Activated CD4-positive, alpha-beta T cell treated with anti-CD3 and anti-CD28 coated beads for 36 hours (primary cell): ENCODE measurements around the gene DHX15. TPM values are rescaled to one million over a fixed set of nuclear protein-coding genes. Genes with fewer than 3 reads are reported as not detected.
A peak's percentile ranks its signal among the peaks of the same experiment; 100 is the strongest.

Experiments
- ATAC-seq: fragments of 200-7000 bp; cut with Tn5 transposase; one replicate; pipeline ENCODE4 v1.10.0; 2021; ENCODE audit warnings: mild to moderate bottlenecking, moderate library complexity
- CTCF ChIA-PET: fragments of 350-600 bp; sonication (Branson Sonifier 250); formaldehyde crosslinking; loops from one replicate; lab custom pipeline; 2021; ENCODE audit warnings: antibody characterized with exemption; lab: Charles Lee
- POLR2A ChIA-PET: fragments of 350-600 bp; sonication (Branson Sonifier 250); formaldehyde crosslinking; loops from one replicate; lab custom pipeline; 2021; ENCODE audit warnings: antibody characterized with exemption, inconsistent platforms; lab: Charles Lee
- DNase-seq: peaks from one replicate; pipeline ENCODE4 v3.0.0-alpha.2; 2020
- H3K27ac Mint-ChIP-seq: one replicate; pipeline ENCODE4 v1.8.0; 2021; ENCODE audit warnings: mixed read lengths
- H3K27me3 Mint-ChIP-seq: one replicate; pipeline ENCODE4 v1.8.0; 2021; ENCODE audit warnings: mixed read lengths
- H3K36me3 Mint-ChIP-seq: one replicate; pipeline ENCODE4 v1.8.0; 2021; ENCODE audit warnings: low read depth, mixed read lengths
- H3K4me1 Mint-ChIP-seq: one replicate; pipeline ENCODE4 v1.8.0; 2021; ENCODE audit warnings: mixed read lengths
- H3K4me3 Mint-ChIP-seq: one replicate; pipeline ENCODE4 v1.8.0; 2021; ENCODE audit warnings: mild to moderate bottlenecking, moderate library complexity, mixed read lengths
- H3K9me3 Mint-ChIP-seq: one replicate; pipeline ENCODE4 v1.8.0; 2021; ENCODE audit warnings: low read depth, mixed read lengths
- intact Hi-C, 2 experiments: fragments of 100-400 bp; cut with DNase I in 1 of 2; cut with micrococcal nuclease in 1 of 2; formaldehyde crosslinking; loops; one replicate each; pipeline versions ENCODE4 v1.14.2 to v1.15.1; 2022 to 2024; cut with DNase I, micrococcal nuclease
- total RNA-seq, 2 experiments: library from RNA; stranded (reverse); gene quantifications; one replicate each; pipeline ENCODE4 v1.2.3, GENCODE V29; 2021

The DHX15 gene
- total RNA-seq, 2 experiments from 2014 or later: 201 to 210 TPM

- Mint-ChIP-seq H3K9me3 (no peaks in the 10 kb centered on the region), H3K4me3 (no peak overlapping the region), H3K27ac (no peak overlapping the region), H3K36me3 (no peaks in the 10 kb centered on the region), H3K4me1 (peaks cover 3% of the 10 kb centered on the region), H3K27me3 (peaks cover 3% of the 10 kb centered on the region)
- ChIA-PET POLR2A (no interaction called here), CTCF (interaction anchor here (0.6 to 1.2 kb wide), 2 partner anchors 9 to 773 kb away, joined by 3 to 4 read pairs; no protein-coding TSS in a partner anchor)
- DNase-seq: no peak
- no peak for ATAC-seq
- intact Hi-C loops: no loop called here
These were observed 20.9 kb upstream of the DHX15 start for GRCh38 chr4:24605216-24605615.

GRCh38 chr4:24604558-24605214, 20.3 kb upstream of the DHX15 start:
- Mint-ChIP-seq H3K4me3 (no peak overlapping the region), H3K36me3 (no peaks in the 10 kb centered on the region), H3K27ac (no peak overlapping the region), H3K4me1 (peaks cover 3% of the 10 kb centered on the region), H3K9me3 (no peaks in the 10 kb centered on the region), H3K27me3 (peaks cover 6% of the 10 kb centered on the region)
- DNase-seq (no peak), ATAC-seq (no peak)
- ChIA-PET CTCF (interaction anchor here (0.6 to 1.2 kb wide), 2 partner anchors 10 to 773 kb away, joined by 3 to 4 read pairs; no protein-coding TSS in a partner anchor), POLR2A (no interaction called here)
- intact Hi-C loops: no loop called here

- intact Hi-C loops: no loop called here
- Mint-ChIP-seq H3K27ac (no peak overlapping the region), H3K4me1 (peaks cover 3% of the 10 kb centered on the region), H3K27me3 (peaks cover 3% of the 10 kb centered on the region), H3K9me3 (no peaks in the 10 kb centered on the region), H3K36me3 (no peaks in the 10 kb centered on the region), H3K4me3 (no peak overlapping the region)
- ChIA-PET CTCF (no interaction called here), POLR2A (no interaction called here)
- DNase-seq: no peak
- ATAC-seq: no peak
These were observed 19.0 kb upstream of the DHX15 start for GRCh38 chr4:24603343-24603742.

GRCh38 chr4:24601121-24601520, 16.8 kb upstream of the DHX15 start:
- DNase-seq (no peak), ATAC-seq (no peak)
- peaks cover 3% of the 10 kb centered on the region for H3K4me1 Mint-ChIP-seq
- H3K36me3 Mint-ChIP-seq: no peaks in the 10 kb centered on the region
- intact Hi-C loops: no loop called here
- CTCF ChIA-PET: no interaction called here
- no peak overlapping the region for H3K4me3 Mint-ChIP-seq
- no peak overlapping the region for H3K27ac Mint-ChIP-seq
- H3K27me3 Mint-ChIP-seq: peaks cover 3% of the 10 kb centered on the region
- no peaks in the 10 kb centered on the region for H3K9me3 Mint-ChIP-seq
- POLR2A ChIA-PET: no interaction called here

- ChIA-PET POLR2A (no interaction called here), CTCF (interaction anchor here (1.4 kb wide), 1 partner anchor 15 kb away, joined by 3 read pairs; the partner anchor contains the start of gene DHX15)
- H3K9me3 Mint-ChIP-seq: no peaks in the 10 kb centered on the region
- H3K4me3 Mint-ChIP-seq: no peak overlapping the region
- DNase-seq: no peak
- ATAC-seq: no peak
- H3K36me3 Mint-ChIP-seq: no peaks in the 10 kb centered on the region
- peaks cover 2% of the 10 kb centered on the region for H3K4me1 Mint-ChIP-seq
- H3K27me3 Mint-ChIP-seq: peaks cover 3% of the 10 kb centered on the region
- H3K27ac Mint-ChIP-seq: no peak overlapping the region
- intact Hi-C loops: no loop called here
These were observed 14.9 kb upstream of the DHX15 start for GRCh38 chr4:24599275-24599674.

GRCh38 chr4:24598025-24598424, 13.7 kb upstream of the DHX15 start:
- Mint-ChIP-seq H3K9me3 (no peaks in the 10 kb centered on the region), H3K4me3 (no peak overlapping the region), H3K4me1 (peaks cover 2% of the 10 kb centered on the region), H3K36me3 (no peaks in the 10 kb centered on the region), H3K27me3 (peaks cover 3% of the 10 kb centered on the region), H3K27ac (no peak overlapping the region)
- CTCF ChIA-PET: interaction anchor here (0.6 kb wide), 1 partner anchor 13 kb away, joined by 3 read pairs; no protein-coding TSS in a partner anchor
- DNase-seq (no peak), ATAC-seq (no peak)
- POLR2A ChIA-PET: interaction anchor here (0.6 kb wide), 1 partner anchor 538 kb away, joined by 11 read pairs; no protein-coding TSS in a partner anchor
- intact Hi-C loops: no loop called here

GRCh38 chr4:24595659-24596058, 11.3 kb upstream of the DHX15 start:
- POLR2A ChIA-PET: no interaction called here
- H3K27ac Mint-ChIP-seq: no peak overlapping the region
- intact Hi-C loops: no loop called here
- H3K27me3 Mint-ChIP-seq: peaks cover 18% of the 10 kb centered on the region
- H3K9me3 Mint-ChIP-seq: peaks cover 12% of the 10 kb centered on the region
- DNase-seq (no peak), ATAC-seq (no peak)
- CTCF ChIA-PET: no interaction called here
- H3K36me3 Mint-ChIP-seq: peaks cover 2% of the 10 kb centered on the region
- peaks cover 2% of the 10 kb centered on the region for H3K4me1 Mint-ChIP-seq
- no peak overlapping the region for H3K4me3 Mint-ChIP-seq

GRCh38 chr4:24594887-24595286, 10.5 kb upstream of the DHX15 start:
- Mint-ChIP-seq H3K27me3 (peaks cover 15% of the 10 kb centered on the region), H3K27ac (no peak overlapping the region), H3K9me3 (peaks cover 19% of the 10 kb centered on the region), H3K4me1 (peaks cover 2% of the 10 kb centered on the region), H3K4me3 (no peak overlapping the region), H3K36me3 (peaks cover 2% of the 10 kb centered on the region)
- ATAC-seq (no peak), DNase-seq (no peak)
- intact Hi-C loops: no loop called here
- POLR2A ChIA-PET: no interaction called here
- CTCF ChIA-PET: interaction anchor here (0.6 kb wide), 1 partner anchor 1054 kb away, joined by 3 read pairs; no protein-coding TSS in a partner anchor

- DNase-seq (peak; percentile 13), ATAC-seq (peak; percentile 41)
- Mint-ChIP-seq H3K9me3 (peaks cover 22% of the 10 kb centered on the region), H3K27ac (no peak overlapping the region), H3K4me1 (peaks cover 9% of the 10 kb centered on the region), H3K36me3 (peaks cover 2% of the 10 kb centered on the region), H3K4me3 (no peak overlapping the region), H3K27me3 (peaks cover 15% of the 10 kb centered on the region)
- ChIA-PET POLR2A (no interaction called here), CTCF (no interaction called here)
- intact Hi-C loops: no loop called here
These were observed 5.1 kb upstream of the DHX15 start for GRCh38 chr4:24589448-24589847.

- H3K4me1 Mint-ChIP-seq: peaks cover 9% of the 10 kb centered on the region
- intact Hi-C loops: no loop called here
- H3K36me3 Mint-ChIP-seq: peaks cover 5% of the 10 kb centered on the region
- DNase-seq (no peak), ATAC-seq (no peak)
- H3K4me3 Mint-ChIP-seq: no peak overlapping the region
- ChIA-PET POLR2A (no interaction called here), CTCF (no interaction called here)
- H3K27ac Mint-ChIP-seq: no peak overlapping the region
- H3K9me3 Mint-ChIP-seq: peaks cover 22% of the 10 kb centered on the region
- H3K27me3 Mint-ChIP-seq: peaks cover 15% of the 10 kb centered on the region
These were observed 4.0 kb upstream of the DHX15 start for GRCh38 chr4:24588216-24588954.

- Mint-ChIP-seq H3K36me3 (peaks cover 38% of the 10 kb centered on the region), H3K4me1 (peaks cover 36% of the 10 kb centered on the region), H3K4me3 (peak overlapping the region; percentile 94), H3K27ac (peak overlapping the region; percentile 99), H3K9me3 (no peaks in the 10 kb centered on the region), H3K27me3 (no peaks in the 10 kb centered on the region)
- ATAC-seq: peak; percentile 21
- POLR2A ChIA-PET: interaction anchor here (0.7 to 1.1 kb wide), 3 partner anchors 14 to 700 kb away, joined by 3 to 5 read pairs (median 3); no protein-coding TSS in a partner anchor
- DNase-seq: peak; percentile 71
- CTCF ChIA-PET: interaction anchor here (0.6 to 1.2 kb wide), 4 partner anchors 11 to 729 kb away, joined by 3 to 5 read pairs (median 3); partner anchors contain the start of gene ZCCHC4
- intact Hi-C loops: loop anchor here (1.0 to 5.0 kb wide), 11 partner anchors 25 to 1331 kb away; partner anchors contain the start of genes ANAPC4 (in 2 of the 2), PI4K2B (in 1 of the 2), SEPSECS (in 1 of the 2) and SMIM20 (in 1 of the 2)
These were observed 723 bp downstream of the DHX15 start for GRCh38 chr4:24583451-24584210.
